Lung (tissue), 12 donors: Measurements from ENCODE around the gene MAB21L3. TPM values are rescaled to one million over a fixed set of nuclear protein-coding genes. Genes with fewer than 3 reads are reported as not detected.

Source experiments
- ATAC-seq: fragments of 200-7000 bp; cut with Tn5 transposase; one replicate; pipeline ENCODE4 v1.9.1; 2020; ENCODE audit warnings: moderate number of reproducible peaks; ENCODE audit not compliant: insufficient read depth, low FRiP score
- DNase-seq, 3 donors: peaks; one replicate each; pipeline ENCODE4 v3.0.0-alpha.2; 2013 to 2017
- H3K27ac ChIP-seq, 2 donors: one replicate each; pipeline ENCODE4 v1.5.1; 2013; ENCODE audit warnings: mild to moderate bottlenecking in 2 of 2, moderate library complexity in 2 of 2, control low read depth in 1 of 2, inconsistent platforms in 1 of 2, low read depth in 1 of 2, low read length in 1 of 2
- H3K27me3 ChIP-seq, 3 donors: one replicate each; pipeline ENCODE4 v1.5.1; 2013; ENCODE audit warnings: low read length in 2 of 3; ENCODE audit not compliant: control insufficient read depth in 3 of 3, insufficient read depth in 3 of 3
- H3K36me3 ChIP-seq, 4 donors: one replicate each; pipeline ENCODE4 v1.5.1; 2013; ENCODE audit warnings: low read length in 4 of 4, mild to moderate bottlenecking in 1 of 4, moderate library complexity in 1 of 4; ENCODE audit not compliant: control insufficient read depth in 4 of 4, insufficient read depth in 4 of 4
- H3K4me1 ChIP-seq, 5 donors: one replicate each; pipeline ENCODE4 v1.5.1; 2013; ENCODE audit warnings: low read length in 5 of 5, mild to moderate bottlenecking in 2 of 5, moderate library complexity in 1 of 5; ENCODE audit not compliant: control insufficient read depth in 5 of 5, insufficient read depth in 5 of 5
- H3K4me3 ChIP-seq: one replicate; pipeline ENCODE4 v1.5.1; 2013; ENCODE audit warnings: mild to moderate bottlenecking, control low read depth, moderate library complexity
- H3K9ac ChIP-seq, 2 donors: one replicate each; pipeline ENCODE4 v1.5.1; 2013; ENCODE audit warnings: low read length in 2 of 2, control low read depth in 1 of 2; ENCODE audit not compliant: insufficient read depth in 1 of 2
- H3K9me3 ChIP-seq, 4 donors: one replicate each; pipeline ENCODE4 v1.5.1; 2013; ENCODE audit warnings: low read length in 3 of 4, mild to moderate bottlenecking in 1 of 4, moderate library complexity in 1 of 4; ENCODE audit not compliant: control insufficient read depth in 4 of 4, insufficient read depth in 3 of 4
- WGBS, 2 donors: extraction: QIAGEN DNeasy Blood & Tissue Kit; methylation state at CpG; one replicate each; pipeline ENCODE4 v1.1.7; 2013; 5-methylcytosine and 5-hydroxymethylcytosine counted together
- polyA plus RNA-seq, 2 donors: library from polyadenylated mRNA; stranded (reverse); fragments of 200-250 nt; gene quantifications; one replicate each; pipeline ENCODE4 v1.2.1, GENCODE V29; 2013
- total RNA-seq, 2 donors: library from RNA; depleted of rRNA in 1 of 2; stranded (reverse); fragments of >200 nt in 1 of 2; gene quantifications; one replicate each; pipeline ENCODE4 v1.2.1, GENCODE V29; 2014 to 2021
- TF ChIP-seq, protein P1 (sequence below): IDR thresholded peaks from 2 replicates; pipeline ENCODE4 v1.5.1; 2012; ENCODE audit warnings: mild to moderate bottlenecking; ENCODE audit errors: control extremely low read depth, extremely low read depth
- donor health status: control.
- donor health status: control.
- donor health status: Bipolar disorder and iron deficiency.
- donor health status: healthy.
- donor health status: DM: yes; HTN: yes; CAD: no.

MAB21L3 gene
- total and polyA plus RNA-seq, 4 donors = 0.08 to 4.2 (median 0.44) TPM

DNA sequence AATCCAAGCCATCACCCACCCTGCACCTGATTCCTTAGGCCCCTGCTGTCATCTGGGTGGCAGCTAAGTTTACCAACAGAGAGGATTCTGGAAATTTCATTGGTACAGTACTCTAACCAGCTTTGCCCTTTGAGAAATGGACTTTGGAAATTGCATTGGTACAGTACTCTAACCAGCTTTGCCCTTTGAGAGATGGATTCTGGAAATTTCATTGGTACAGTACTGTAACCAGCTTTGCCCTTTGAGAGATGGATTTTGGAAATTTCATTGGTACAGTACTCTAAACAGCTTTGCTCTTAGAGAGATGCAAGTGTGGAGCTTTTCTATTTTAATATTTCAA lies 42.5 kb downstream of the MAB21L3 start:
- no peak for DNase-seq
- Histone ChIP-seq H3K27me3 (no peaks in the 10 kb centered on the region), H3K9me3 (no peaks in the 10 kb centered on the region), H3K36me3 (no peaks in the 10 kb centered on the region), H3K9ac (no peak overlapping the region), H3K4me3 (no peak overlapping the region), H3K4me1 (peaks cover 0 to 5% (median 0%) of the 10 kb centered on the region in 5 donors), H3K27ac (no peak overlapping the region)
- no peak for ATAC-seq
- TF ChIP-seq, protein P1, sequence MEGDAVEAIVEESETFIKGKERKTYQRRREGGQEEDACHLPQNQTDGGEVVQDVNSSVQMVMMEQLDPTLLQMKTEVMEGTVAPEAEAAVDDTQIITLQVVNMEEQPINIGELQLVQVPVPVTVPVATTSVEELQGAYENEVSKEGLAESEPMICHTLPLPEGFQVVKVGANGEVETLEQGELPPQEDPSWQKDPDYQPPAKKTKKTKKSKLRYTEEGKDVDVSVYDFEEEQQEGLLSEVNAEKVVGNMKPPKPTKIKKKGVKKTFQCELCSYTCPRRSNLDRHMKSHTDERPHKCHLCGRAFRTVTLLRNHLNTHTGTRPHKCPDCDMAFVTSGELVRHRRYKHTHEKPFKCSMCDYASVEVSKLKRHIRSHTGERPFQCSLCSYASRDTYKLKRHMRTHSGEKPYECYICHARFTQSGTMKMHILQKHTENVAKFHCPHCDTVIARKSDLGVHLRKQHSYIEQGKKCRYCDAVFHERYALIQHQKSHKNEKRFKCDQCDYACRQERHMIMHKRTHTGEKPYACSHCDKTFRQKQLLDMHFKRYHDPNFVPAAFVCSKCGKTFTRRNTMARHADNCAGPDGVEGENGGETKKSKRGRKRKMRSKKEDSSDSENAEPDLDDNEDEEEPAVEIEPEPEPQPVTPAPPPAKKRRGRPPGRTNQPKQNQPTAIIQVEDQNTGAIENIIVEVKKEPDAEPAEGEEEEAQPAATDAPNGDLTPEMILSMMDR = no peak

DNA sequence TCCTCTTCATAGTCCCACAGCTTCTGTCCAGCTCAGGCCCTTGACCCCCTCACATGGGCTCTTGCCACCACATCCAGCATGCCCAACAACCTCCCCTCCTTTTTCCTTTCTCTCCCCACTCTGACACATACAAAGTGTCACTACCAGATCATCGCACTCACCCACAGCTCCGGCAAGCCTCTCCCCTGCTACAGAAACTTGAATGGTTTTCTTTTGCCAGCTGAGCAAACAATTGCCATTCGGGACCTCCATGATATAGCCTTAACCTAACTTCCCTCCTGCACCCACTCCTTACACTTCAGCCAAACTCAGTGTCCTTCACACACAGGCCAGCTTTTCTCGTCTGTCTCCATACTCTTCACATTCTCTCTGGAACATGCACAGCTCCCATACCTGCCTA lies 43.3 kb downstream of the MAB21L3 start:
- no peaks in the 10 kb centered on the region for H3K36me3 ChIP-seq
- H3K27me3 ChIP-seq = no peaks in the 10 kb centered on the region
- 92 to 93% methylated on average over 4 of the region's 4 CpGs for WGBS, 2 donors
- H3K4me1 ChIP-seq = peaks cover 0 to 5% (median 0%) of the 10 kb centered on the region in 5 donors
- H3K4me3 ChIP-seq = no peak overlapping the region
- TF ChIP-seq, protein P1 = no peak
- no peak overlapping the region for H3K27ac ChIP-seq
- H3K9me3 ChIP-seq = no peaks in the 10 kb centered on the region
- no peak overlapping the region for H3K9ac ChIP-seq
- no peak for ATAC-seq
- no peak for DNase-seq

DNA sequence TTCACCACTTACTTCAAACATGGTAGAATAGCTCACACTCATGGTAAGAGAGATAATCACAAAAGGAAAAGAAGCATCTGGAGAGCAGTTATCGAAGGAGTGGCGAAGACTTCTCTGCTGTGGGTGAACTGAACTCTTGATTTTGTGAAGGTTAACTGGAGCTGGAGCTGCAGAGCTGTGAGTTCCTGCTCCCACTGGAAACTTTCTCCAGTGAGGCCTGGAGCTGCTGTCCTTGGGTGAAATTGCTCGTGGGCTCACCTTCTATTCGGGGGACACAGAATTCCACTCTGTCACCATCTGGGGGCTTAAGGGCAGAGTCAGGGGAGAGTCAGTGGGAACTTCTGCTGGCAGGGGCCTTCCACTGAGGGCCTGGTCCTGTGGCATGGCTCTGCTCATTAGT lies 45.9 kb downstream of the MAB21L3 start:
- H3K9ac ChIP-seq = no peak overlapping the region
- no peak for ATAC-seq
- H3K4me3 ChIP-seq = no peak overlapping the region
- H3K36me3 ChIP-seq = no peaks in the 10 kb centered on the region
- TF ChIP-seq, protein P1 = no peak
- H3K27ac ChIP-seq = no peak overlapping the region
- peaks cover 0 to 2% (median 0%) of the 10 kb centered on the region in 5 donors for H3K4me1 ChIP-seq
- 91 to 98% methylated on average over 4 of the region's 4 CpGs for WGBS, 2 donors
- no peaks in the 10 kb centered on the region for H3K27me3 ChIP-seq
- DNase-seq = no peak
- H3K9me3 ChIP-seq = no peaks in the 10 kb centered on the region

DNA sequence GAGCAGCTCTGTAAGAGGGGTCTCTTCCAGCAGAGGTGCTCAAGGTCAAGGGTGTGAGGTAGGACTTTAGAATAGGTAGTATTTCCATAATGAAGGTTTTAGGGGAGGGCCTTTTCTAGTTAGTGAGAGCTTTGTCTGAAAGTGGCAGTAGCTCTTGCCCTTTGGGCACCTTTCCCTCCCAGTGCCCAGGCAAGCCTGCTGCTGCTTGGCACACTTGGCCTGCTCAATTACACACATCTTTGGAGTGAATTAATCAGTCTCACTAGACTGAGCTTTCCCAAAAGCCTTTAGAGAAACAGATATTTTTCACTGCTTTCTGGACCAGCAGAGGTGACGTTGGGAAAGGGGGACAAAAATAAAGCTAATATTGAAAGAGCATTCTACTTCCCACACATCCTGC lies 48.0 kb downstream of the MAB21L3 start:
- Histone ChIP-seq H3K4me3 (no peak overlapping the region), H3K36me3 (no peaks in the 10 kb centered on the region), H3K27ac (no peak overlapping the region), H3K9me3 (no peaks in the 10 kb centered on the region), H3K27me3 (no peaks in the 10 kb centered on the region), H3K9ac (no peak overlapping the region), H3K4me1 (peaks cover 0 to under 1% (median 0%) of the 10 kb centered on the region in 5 donors)
- ATAC-seq = no peak
- DNase-seq = no peak
- TF ChIP-seq, protein P1 = no peak
- WGBS, 2 donors = 75 to 90% methylated on average over 1 of the region's 1 CpG
